H1 (cell line): ENCODE measurements around the gene SLC2A1. TPM values are rescaled to one million over a fixed set of nuclear protein-coding genes. Genes with fewer than 3 reads are reported as not detected.
A peak's percentile ranks its signal among the peaks of the same experiment; 100 is the strongest.

Source experiments
- CTCF ChIA-PET: fragments of 300-600 bp; sonication (Branson Sonifier 250); formaldehyde crosslinking; loops from one replicate; lab custom pipeline; 2021; ENCODE audit not compliant: partially characterized antibody; lab: Charles Lee
- POLR2A ChIA-PET: fragments of 300-600 bp; sonication (Branson Sonifier 250); formaldehyde crosslinking; loops from one replicate; lab custom pipeline; 2021; ENCODE audit warnings: inconsistent platforms; ENCODE audit not compliant: partially characterized antibody; lab: Charles Lee
- DNase-seq, 2 experiments: peaks; one replicate each; pipeline versions ENCODE4 v3.0.0 to v3.0.0-alpha.2; 2010 to 2022; ENCODE audit warnings: low spot score in 2 of 2, low read depth in 1 of 2, mixed read lengths in 1 of 2
- FAIRE-seq: peaks from 2 replicates; lab custom pipeline; 2011; peaks lifted over from hg19 to GRCh38; lab: Jason Lieb, UNC
- H2AFZ ChIP-seq: 2 replicates; pipeline ENCODE4 v1.8.1; 2012; ENCODE audit warnings: low read length, inconsistent platforms
- H2AK5ac ChIP-seq: 2 replicates; pipeline ENCODE4 v1.6.1; 2013; ENCODE audit warnings: low read depth, low read length
- H2BK120ac ChIP-seq: replicated peaks from 2 replicates; pipeline ENCODE3; 2013; ENCODE audit warnings: low read depth, low read length, inconsistent platforms
- H2BK12ac ChIP-seq: 2 replicates; pipeline ENCODE4 v1.6.1; 2013; ENCODE audit warnings: low read depth, low read length
- H2BK15ac ChIP-seq: 2 replicates; pipeline ENCODE4 v1.6.1; 2013; ENCODE audit warnings: low read length
- H2BK20ac ChIP-seq: 2 replicates; pipeline ENCODE4 v1.6.1; 2013; ENCODE audit warnings: low read length
- H2BK5ac ChIP-seq: 2 replicates; pipeline ENCODE4 v1.6.1; 2013; ENCODE audit warnings: low read depth, low read length
- H3K14ac ChIP-seq: 2 replicates; pipeline ENCODE4 v1.6.1; 2013; ENCODE audit warnings: inconsistent platforms; ENCODE audit not compliant: insufficient read length
- H3K18ac ChIP-seq: 2 replicates; pipeline ENCODE4 v1.6.1; 2013; ENCODE audit warnings: low read length; ENCODE audit errors: extremely low read depth
- H3K23ac ChIP-seq: 2 replicates; pipeline ENCODE4 v1.6.1; 2013; ENCODE audit warnings: inconsistent platforms; ENCODE audit not compliant: insufficient read length
- H3K23me2 ChIP-seq: 2 replicates; pipeline ENCODE4 v1.6.1; 2013; ENCODE audit warnings: low read depth, low read length
- H3K27ac ChIP-seq: 2 replicates; pipeline ENCODE4 v1.6.1; 2011; ENCODE audit warnings: low read depth, low read length, inconsistent platforms
- H3K27me3 ChIP-seq, 4 experiments: replicated peaks in 1 of 4; 1 replicate in 1 of 4; 2 replicates in 3 of 4; pipeline versions ENCODE4 v1.6.1 to v1.8.1; 2011 to 2013; ENCODE audit warnings: low read length in 3 of 4, mild to moderate bottlenecking in 3 of 4, inconsistent platforms in 2 of 4, mixed read lengths in 2 of 4, moderate library complexity in 1 of 4; ENCODE audit not compliant: control insufficient read depth in 3 of 4, insufficient read depth in 3 of 4; ENCODE audit errors: extremely low read depth in 1 of 4
- H3K36me3 ChIP-seq, 4 experiments: 2 replicates each; pipeline versions ENCODE4 v1.6.1 to v1.8.1; 2011 to 2013; ENCODE audit warnings: mild to moderate bottlenecking in 4 of 4, low read length in 3 of 4, moderate library complexity in 2 of 4, control low read depth in 1 of 4, inconsistent platforms in 1 of 4; ENCODE audit not compliant: insufficient read depth in 4 of 4, control insufficient read depth in 2 of 4
- H3K4ac ChIP-seq: replicated peaks from 2 replicates; pipeline ENCODE3; 2013; ENCODE audit warnings: low read length, low read depth, mixed read lengths, inconsistent platforms; ENCODE audit not compliant: insufficient read length
- H3K4me1 ChIP-seq, 4 experiments: replicated peaks in 1 of 4; 1 replicate in 1 of 4; 2 replicates in 3 of 4; pipeline versions ENCODE4 v1.6.1 to v1.8.1; 2011 to 2013; ENCODE audit warnings: low read length in 3 of 4, inconsistent platforms in 2 of 4, mixed read lengths in 1 of 4; ENCODE audit not compliant: insufficient read depth in 4 of 4, control insufficient read depth in 3 of 4
- H3K4me2 ChIP-seq, 2 experiments: 2 replicates each; pipeline versions ENCODE4 v1.6.1 to v1.8.1; 2011 to 2013; ENCODE audit warnings: low read depth in 2 of 2, low read length in 2 of 2, control low read depth in 1 of 2, inconsistent platforms in 1 of 2, mild to moderate bottlenecking in 1 of 2; ENCODE audit not compliant: insufficient read depth in 1 of 2
- H3K4me3 ChIP-seq, 4 experiments: fragments of 200-600, 300-600 bp in 1 of 4; sonication (generic), shearing (Covaris generic), sonication (Bioruptor Twin) in 1 of 4; 2 replicates each; pipeline versions ENCODE4 v1.5.1 to v1.8.1; 2011 to 2016; ENCODE audit warnings: low read length in 4 of 4, low read depth in 3 of 4, control low read depth in 2 of 4, inconsistent platforms in 2 of 4, mild to moderate bottlenecking in 2 of 4, mixed read lengths in 1 of 4, moderate library complexity in 1 of 4; ENCODE audit not compliant: insufficient read depth in 2 of 4; ENCODE audit errors: extremely low read depth in 1 of 4
- H3K56ac ChIP-seq: replicated peaks from 2 replicates; pipeline ENCODE3; 2013; ENCODE audit warnings: low read depth, mild to moderate bottlenecking, mixed read lengths, low read length, inconsistent platforms; ENCODE audit not compliant: insufficient read length
- H3K79me1 ChIP-seq: 2 replicates; pipeline ENCODE4 v1.6.1; 2013; ENCODE audit warnings: low read depth, low read length, control low read depth
- H3K79me2 ChIP-seq, 2 experiments: 2 replicates each; pipeline versions ENCODE4 v1.6.1 to v1.8.1; 2012 to 2013; ENCODE audit warnings: low read length in 2 of 2, mild to moderate bottlenecking in 2 of 2, inconsistent platforms in 1 of 2; ENCODE audit not compliant: insufficient read depth in 2 of 2, control insufficient read depth in 1 of 2
- H3K9ac ChIP-seq, 4 experiments: replicated peaks in 1 of 4; 1 replicate in 1 of 4; 2 replicates in 3 of 4; pipeline versions ENCODE4 v1.6.1 to v1.8.1; 2011 to 2013; ENCODE audit warnings: low read depth in 3 of 4, low read length in 3 of 4, control low read depth in 2 of 4, mild to moderate bottlenecking in 2 of 4, moderate library complexity in 2 of 4, inconsistent platforms in 1 of 4; ENCODE audit errors: extremely low read depth in 1 of 4
- H3K9me3 ChIP-seq, 2 experiments: 2 replicates each; pipeline versions ENCODE4 v1.6.1 to v1.8.1; 2012 to 2013; ENCODE audit warnings: mild to moderate bottlenecking in 2 of 2, moderate library complexity in 2 of 2, control low read depth in 1 of 2, inconsistent platforms in 1 of 2, low read depth in 1 of 2, low read length in 1 of 2, mixed read lengths in 1 of 2; ENCODE audit not compliant: insufficient read depth in 2 of 2
- H4K20me1 ChIP-seq, 2 experiments: replicated peaks in 1 of 2; 2 replicates each; pipeline versions ENCODE3 to v1.8.1; 2011 to 2013; ENCODE audit warnings: inconsistent platforms in 2 of 2, low read length in 2 of 2, mild to moderate bottlenecking in 1 of 2; ENCODE audit not compliant: insufficient read depth in 2 of 2, control insufficient read depth in 1 of 2
- H4K5ac ChIP-seq: 2 replicates; pipeline ENCODE4 v1.6.1; 2013; ENCODE audit warnings: low read length, low read depth, mixed read lengths, inconsistent platforms; ENCODE audit not compliant: insufficient read length
- H4K8ac ChIP-seq: 2 replicates; pipeline ENCODE4 v1.8.0; 2013; ENCODE audit warnings: mild to moderate bottlenecking, moderate library complexity, low read length, inconsistent platforms; ENCODE audit not compliant: insufficient read depth; ENCODE audit errors: extremely low read depth
- H4K91ac ChIP-seq: replicated peaks from 2 replicates; pipeline ENCODE3; 2013; ENCODE audit warnings: low read length, mixed read lengths, inconsistent platforms; ENCODE audit not compliant: insufficient read length
- BACH1 ChIP-seq: IDR thresholded peaks from 2 replicates; pipeline ENCODE4 v1.6.1; 2012; ENCODE audit warnings: low read length, improper control_type of control experiment
- CBX5 ChIP-seq: fragments of 300-800, 300-1000 bp; sonication (generic); IDR thresholded peaks from 2 replicates; pipeline ENCODE4 v1.7.1; 2016; ENCODE audit warnings: antibody characterized with exemption, low read length, low read depth
- MAFK ChIP-seq: IDR thresholded peaks from 2 replicates; pipeline ENCODE4 v1.6.1; 2012; ENCODE audit warnings: low read depth, mild to moderate bottlenecking, improper control_type of control experiment, low read length
- WGBS, 2 experiments: shearing (Covaris generic) in 1 of 2; methylation state at CpG; one replicate each; pipeline versions ENCODE4 v1.1.6 to v1.1.7; 2013 to 2015; ENCODE audit warnings: low lambda C conversion rate in 2 of 2, mixed read lengths in 2 of 2, inconsistent platforms in 1 of 2, low coverage in 1 of 2, missing lambda C conversion rate in 1 of 2; ENCODE audit not compliant: insufficient replicate concordance in 2 of 2, insufficient coverage in 1 of 2, insufficient read length in 1 of 2; ENCODE audit errors: extremely low coverage in 1 of 2, missing lambda C conversion rate in 1 of 2; 5-methylcytosine and 5-hydroxymethylcytosine counted together
- polyA plus RNA-seq, 7 experiments: library from polyadenylated mRNA; depleted of rRNA in 3 of 7; stranded (reverse) in 5 of 7; unstranded in 2 of 7; fragments of >200 nt in 5 of 7; fragments of 200-250 nt in 2 of 7; gene quantifications; 1 replicate in 5 of 7; 2 replicates in 1 of 7; 4 replicates in 1 of 7; pipeline versions ENCODE4 v1.2.1 to v1.2.3, GENCODE V29; 2011 to 2013; ENCODE audit warnings: missing spikeins in 2 of 7, mixed read lengths in 2 of 7
- total RNA-seq: library from RNA; stranded (reverse); fragmentation: NEBNext Ultra II Directional; extraction: Animal tissue kit (Norgen Biotek cat#: 25700); gene quantifications from 2 replicates; pipeline ENCODE4 v1.2.1, GENCODE V29; 2021

SLC2A1 gene
- total and polyA plus RNA-seq, 2 of the 8 experiments (the other 6 are each of a cell fraction or from before 2014, with no cell fraction given), result 230 to 308 TPM

- CTCF ChIA-PET, result interaction anchor here (0.9 to 5.2 kb wide), 2 partner anchors 44 to 110 kb away, joined by 3 to 24 read pairs; no protein-coding TSS in a partner anchor
- peak overlapping the region in 3 of 4 experiments; percentile 0 to 17 (median 8); a peak in 3 of 8 replicates for H3K4me3 ChIP-seq
- WGBS, 2 experiments, result 74% methylated on average over 9 of the region's 9 CpGs; no CpG with 5 or more reads in 1 of the 2 experiments
Measured at GRCh38 chr1:42963378-42964043, 4.8 kb upstream of the SLC2A1 start.

More at GRCh38 chr1:42963378-42964043, 4.8 kb upstream of the SLC2A1 start:
- peak overlapping the region; percentile 84 for H4K91ac ChIP-seq
- H2BK120ac ChIP-seq, result peak overlapping the region; percentile 0
- no peaks in the 10 kb centered on the region for H4K20me1 ChIP-seq
- H3K23ac ChIP-seq, result no peak overlapping the region
- no peak overlapping the region; a peak in 1 of 7 replicates for H3K9ac ChIP-seq
- no peak for DNase-seq
- peaks cover 20 to 43% (median 27%) of the 10 kb centered on the region in 4 experiments for H3K4me1 ChIP-seq
- no peak overlapping the region for H2AFZ ChIP-seq
- peak overlapping the region; percentile 57 to 60 for H3K4me2 ChIP-seq
- H3K79me1 ChIP-seq, result no peaks in the 10 kb centered on the region; the same call in 1 of the 2 replicates
- H2AK5ac ChIP-seq, result peak overlapping the region; percentile 98
- peak overlapping the region; percentile 70 for H3K27ac ChIP-seq
- peak overlapping the region; percentile 98 for H2BK5ac ChIP-seq
- H3K14ac ChIP-seq, result no peak overlapping the region
- H3K4ac ChIP-seq, result peak overlapping the region; percentile 1
- peak overlapping the region; percentile 41 for H4K5ac ChIP-seq
- POLR2A ChIA-PET, result interaction anchor here (0.8 to 14.7 kb wide), 14 partner anchors 9 to 74 kb away, joined by 3 to 140 read pairs (median 5); no protein-coding TSS in a partner anchor
- no peaks in the 10 kb centered on the region; a peak in 1 of 8 replicates for H3K36me3 ChIP-seq
- peak overlapping the region; percentile 27 for H2BK20ac ChIP-seq
- peak overlapping the region; percentile 9; the same call in 1 of the 2 replicates for H2BK15ac ChIP-seq
- peak overlapping the region; percentile 91 for H3K18ac ChIP-seq
- TF ChIP-seq MAFK, result 0 out of 2 replicates have a peak, but pooled peaks have one; percentile 2
- TF ChIP-seq BACH1, result peak; percentile 76
- TF ChIP-seq CBX5, result no peak
- H4K8ac ChIP-seq, result no peak overlapping the region
- no peak overlapping the region for H3K56ac ChIP-seq
- peaks cover 6 to 27% of the 10 kb centered on the region in 2 experiments; a peak in 3 of 4 replicates for H3K79me2 ChIP-seq
- peak overlapping the region; percentile 99 for H2BK12ac ChIP-seq
- H3K23me2 ChIP-seq, result 0 out of 2 replicates have a peak, but pooled peaks cover 4% of the 10 kb centered on the region
- H3K9me3 ChIP-seq, result no peaks in the 10 kb centered on the region
- no peaks in the 10 kb centered on the region for H3K27me3 ChIP-seq
- no peak for FAIRE-seq
